ENCODE results near the gene NDUFB11. TPM values are rescaled to one million over a fixed set of nuclear protein-coding genes. Genes with fewer than 3 reads are reported as not detected.
A peak's percentile ranks its signal among the peaks of the same experiment; 100 is the strongest.

The NDUFB11 gene
- 122 and 154 TPM in 2 replicates for total RNA-seq (2014; rRNA removed; shearing (Covaris generic); ENCODE audit: low replicate concordance)

DNA sequence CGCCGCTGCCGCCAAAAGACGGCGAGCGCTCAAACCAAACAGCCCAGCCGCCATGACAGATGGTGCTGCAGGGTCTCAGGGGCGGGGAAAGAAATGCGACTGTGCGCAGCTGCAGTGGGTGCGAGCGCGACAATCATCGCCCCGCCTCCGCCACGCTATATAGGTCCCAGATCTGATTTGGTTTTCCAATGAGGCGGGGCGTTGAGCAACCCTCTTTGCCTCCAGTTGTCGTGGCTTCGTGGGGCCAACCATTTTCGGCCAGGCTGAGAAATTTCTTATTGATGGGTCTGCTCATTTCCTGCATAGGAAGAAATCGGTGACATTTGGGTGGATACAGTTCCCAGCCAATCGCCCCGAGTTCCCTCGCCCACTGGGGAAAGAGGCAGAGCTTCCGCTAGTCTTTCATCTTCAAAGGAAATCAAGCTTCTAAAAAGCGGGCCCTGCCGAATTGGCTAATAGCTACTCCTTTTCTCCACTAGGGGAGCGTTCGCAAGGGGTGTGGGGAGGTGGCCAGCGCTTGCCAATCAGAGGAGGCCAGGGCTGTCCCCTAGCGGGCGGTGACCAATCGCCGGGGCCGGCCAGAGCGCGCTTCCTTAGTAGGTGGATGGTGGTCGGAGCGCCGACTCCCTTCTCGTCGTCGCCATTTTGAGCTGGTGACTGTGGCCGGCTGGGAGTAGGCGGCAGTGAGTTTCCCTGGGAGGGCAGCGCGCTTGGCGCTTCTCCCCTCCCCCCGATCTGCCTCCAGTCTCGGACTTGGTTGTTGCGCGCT, at the start of gene NDUFB11, which contains the start of gene RBM10:
Gene NDUFB11 (minus strand): TSS at position 77 of the 769 bp plus-strand sequence. CDS start 23 bp downstream, at position 54.
Gene RBM10 (plus strand): TSS at position 596 of the 769 bp plus-strand sequence. CDS start 2,261 bp downstream, outside the sequence.
- Histone ChIP-seq H4K20me1 (ENCODE audit: insufficient read depth, low read depth, low read length) (peaks cover 29% of the 10 kb centered on the region; the same call in 1 of the 2 replicates), H3K27ac (ENCODE audit: low read length) (peak within 1 kb of the TSS; percentile 91), H3K4me2 (ENCODE audit: low read depth, low read length, poor library complexity, severe bottlenecking) (peak within 1 kb of the TSS; percentile 82), H2AFZ (ENCODE audit: low read length) (no peak within 1 kb of the TSS), H3K4me3 (ENCODE audit: low read length) (peak within 1 kb of the TSS; percentile 85), H3K36me3 (ENCODE audit: insufficient read depth, low read length) (peaks cover 13% of the 10 kb centered on the region; the same call in 1 of the 2 replicates), H3K9ac (ENCODE audit: low read length) (peak within 1 kb of the TSS; percentile 87), H3K9me2 (replicated peaks; ENCODE audit: insufficient read depth, low read length) (no peaks in the 10 kb centered on the region), H3K4me1 (ENCODE audit: low read length) (peaks cover 20% of the 10 kb centered on the region), H3K27me3 (ENCODE audit: low read length) (no peaks in the 10 kb centered on the region), H3K9me3 (ENCODE audit: low read length) (no peaks in the 10 kb centered on the region), H3K79me2 (ENCODE audit: low read length) (peaks cover 59% of the 10 kb centered on the region)
- DNase-seq = peak; percentile 96

- H4K20me1 ChIP-seq (ENCODE audit: insufficient read depth, low read depth, low read length) = peaks cover 42% of the 10 kb centered on the region
- no peaks in the 10 kb centered on the region for H3K27me3 ChIP-seq (ENCODE audit: low read length)
- H3K4me2 ChIP-seq (ENCODE audit: low read depth, low read length, poor library complexity, severe bottlenecking) = peak within 1 kb of the TSS; percentile 99
- peaks cover 37% of the 10 kb centered on the region for H3K4me1 ChIP-seq (ENCODE audit: low read length)
- peaks cover 50% of the 10 kb centered on the region for H3K79me2 ChIP-seq (ENCODE audit: low read length)
- no peaks in the 10 kb centered on the region for H3K9me2 ChIP-seq (replicated peaks; ENCODE audit: insufficient read depth, low read length)
- H3K36me3 ChIP-seq (ENCODE audit: insufficient read depth, low read length) = peaks cover 24% of the 10 kb centered on the region
- peak; percentile 99 for DNase-seq
- no peaks in the 10 kb centered on the region for H3K9me3 ChIP-seq (ENCODE audit: low read length)
- H3K4me3 ChIP-seq (ENCODE audit: low read length) = peak within 1 kb of the TSS; percentile 98
- H3K27ac ChIP-seq (ENCODE audit: low read length) = peak within 1 kb of the TSS; percentile 99
- H2AFZ ChIP-seq (ENCODE audit: low read length) = peak within 1 kb of the TSS; percentile 40; the same call in 1 of the 2 replicates
- H3K9ac ChIP-seq (ENCODE audit: low read length) = peak within 1 kb of the TSS; percentile 98
These were observed 49.1 kb upstream of the NDUFB11 start, which contains the start of gene UBA1 for GRCh38 chrX:47193475-47194193. UBA1 (plus strand) TSS chrX:47193829; CDS start chrX:47198803, 4,974 bp downstream.

DNA sequence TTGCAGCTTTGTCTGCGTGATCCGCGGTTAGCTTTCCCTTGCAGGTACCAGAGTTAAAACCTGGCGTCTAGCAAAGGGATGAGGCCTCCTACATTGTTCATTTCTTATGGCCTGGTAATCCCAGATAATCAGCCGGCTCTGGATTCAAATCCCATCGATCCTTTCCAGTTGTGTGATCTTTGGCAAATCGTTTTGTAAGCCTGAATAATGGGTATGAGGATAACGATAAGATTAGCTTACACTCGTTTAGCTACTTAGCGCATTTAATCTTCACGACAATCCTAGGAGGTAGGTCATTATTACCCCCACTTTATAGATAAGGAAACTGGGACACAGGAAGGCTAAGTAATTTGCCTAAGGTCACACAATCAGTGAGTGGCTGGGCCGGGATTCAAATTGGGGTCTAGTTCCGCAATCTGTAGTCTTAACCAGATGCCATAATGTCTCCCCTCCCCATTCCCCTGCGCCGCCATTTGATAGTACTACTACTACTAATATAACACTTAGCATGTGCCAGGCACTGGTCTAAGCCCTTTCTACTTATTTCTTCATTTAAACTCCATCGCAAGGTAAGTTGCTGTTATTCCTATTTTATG, 47.4 kb upstream of the NDUFB11 start:
- peaks cover 25% of the 10 kb centered on the region for H4K20me1 ChIP-seq (ENCODE audit: insufficient read depth, low read depth, low read length)
- H3K36me3 ChIP-seq (ENCODE audit: insufficient read depth, low read length) = peaks cover 8% of the 10 kb centered on the region; the same call in 1 of the 2 replicates
- peak overlapping the region; percentile 99 for H3K4me2 ChIP-seq (ENCODE audit: low read depth, low read length, poor library complexity, severe bottlenecking)
- H3K4me1 ChIP-seq (ENCODE audit: low read length) = peaks cover 37% of the 10 kb centered on the region
- H3K79me2 ChIP-seq (ENCODE audit: low read length) = peaks cover 32% of the 10 kb centered on the region
- peak overlapping the region; percentile 98 for H3K4me3 ChIP-seq (ENCODE audit: low read length)
- no peaks in the 10 kb centered on the region for H3K9me2 ChIP-seq (replicated peaks; ENCODE audit: insufficient read depth, low read length)
- H3K27me3 ChIP-seq (ENCODE audit: low read length) = no peaks in the 10 kb centered on the region
- peak overlapping the region; percentile 99 for H3K27ac ChIP-seq (ENCODE audit: low read length)
- peak; percentile 90 for DNase-seq
- no peaks in the 10 kb centered on the region for H3K9me3 ChIP-seq (ENCODE audit: low read length)
- H3K9ac ChIP-seq (ENCODE audit: low read length) = peak overlapping the region; percentile 85
- H2AFZ ChIP-seq (ENCODE audit: low read length) = no peak overlapping the region

GRCh38 chrX:47191331-47191730, 46.8 kb upstream of the NDUFB11 start:
- Histone ChIP-seq H2AFZ (ENCODE audit: low read length) (no peak overlapping the region), H3K9me3 (ENCODE audit: low read length) (no peaks in the 10 kb centered on the region), H3K36me3 (ENCODE audit: insufficient read depth, low read length) (peaks cover 3% of the 10 kb centered on the region; the same call in 1 of the 2 replicates), H3K27ac (ENCODE audit: low read length) (peak overlapping the region; percentile 99), H3K79me2 (ENCODE audit: low read length) (peaks cover 27% of the 10 kb centered on the region), H3K27me3 (ENCODE audit: low read length) (no peaks in the 10 kb centered on the region), H3K4me2 (ENCODE audit: low read depth, low read length, poor library complexity, severe bottlenecking) (peak overlapping the region; percentile 99), H3K9me2 (replicated peaks; ENCODE audit: insufficient read depth, low read length) (no peaks in the 10 kb centered on the region), H3K9ac (ENCODE audit: low read length) (peak overlapping the region; percentile 85), H3K4me3 (ENCODE audit: low read length) (peak overlapping the region; percentile 98), H3K4me1 (ENCODE audit: low read length) (peaks cover 37% of the 10 kb centered on the region), H4K20me1 (ENCODE audit: insufficient read depth, low read depth, low read length) (peaks cover 19% of the 10 kb centered on the region)
- peak; percentile 91 for DNase-seq

GRCh38 chrX:47190445-47191269, 46.2 kb upstream of the NDUFB11 start:
- H3K36me3 ChIP-seq (ENCODE audit: insufficient read depth, low read length) = no peaks in the 10 kb centered on the region

DNA sequence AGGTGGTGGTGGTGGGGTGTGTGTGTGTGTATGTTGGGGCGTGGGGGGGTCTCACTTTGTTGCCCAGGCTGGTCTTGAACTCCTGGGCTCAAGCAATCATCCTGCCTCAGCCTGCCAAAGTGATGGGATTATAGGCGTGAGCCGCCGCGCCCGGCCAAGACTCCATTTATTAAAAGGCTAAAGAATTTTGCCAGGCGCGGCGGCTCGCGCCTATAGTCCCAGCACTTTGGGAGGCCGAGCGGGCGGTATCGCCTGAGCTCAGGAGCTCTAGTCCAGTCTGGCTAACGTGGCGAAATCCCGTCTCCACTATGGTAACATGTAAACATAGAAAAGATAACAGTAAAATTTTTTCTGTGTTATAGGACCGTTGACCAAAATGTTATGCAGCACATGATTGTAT, 45.4 kb upstream of the NDUFB11 start:
- DNase-seq = no peak
- Histone ChIP-seq H3K27ac (ENCODE audit: low read length) (no peak overlapping the region), H3K79me2 (ENCODE audit: low read length) (peaks cover 12% of the 10 kb centered on the region), H2AFZ (ENCODE audit: low read length) (no peak overlapping the region), H3K9ac (ENCODE audit: low read length) (no peak overlapping the region), H3K36me3 (ENCODE audit: insufficient read depth, low read length) (no peaks in the 10 kb centered on the region), H4K20me1 (ENCODE audit: insufficient read depth, low read depth, low read length) (peaks cover 8% of the 10 kb centered on the region), H3K4me1 (ENCODE audit: low read length) (peaks cover 24% of the 10 kb centered on the region), H3K27me3 (ENCODE audit: low read length) (no peaks in the 10 kb centered on the region), H3K9me3 (ENCODE audit: low read length) (no peaks in the 10 kb centered on the region), H3K4me3 (ENCODE audit: low read length) (no peak overlapping the region), H3K4me2 (ENCODE audit: low read depth, low read length, poor library complexity, severe bottlenecking) (peak overlapping the region; percentile 49), H3K9me2 (replicated peaks; ENCODE audit: insufficient read depth, low read length) (no peaks in the 10 kb centered on the region)

More at GRCh38 chrX:47190445-47191269, 46.2 kb upstream of the NDUFB11 start:
- peak overlapping the region; percentile 98 for H3K4me3 ChIP-seq (ENCODE audit: low read length)
- H3K9ac ChIP-seq (ENCODE audit: low read length) = peak overlapping the region; percentile 85
- no peaks in the 10 kb centered on the region for H3K9me3 ChIP-seq (ENCODE audit: low read length)
- H3K27ac ChIP-seq (ENCODE audit: low read length) = peak overlapping the region; percentile 99
- H3K4me2 ChIP-seq (ENCODE audit: low read depth, low read length, poor library complexity, severe bottlenecking) = peak overlapping the region; percentile 99
- H3K4me1 ChIP-seq (ENCODE audit: low read length) = peaks cover 30% of the 10 kb centered on the region
- no peak overlapping the region for H2AFZ ChIP-seq (ENCODE audit: low read length)
- peaks cover 13% of the 10 kb centered on the region for H4K20me1 ChIP-seq (ENCODE audit: insufficient read depth, low read depth, low read length)
- H3K9me2 ChIP-seq (replicated peaks; ENCODE audit: insufficient read depth, low read length) = no peaks in the 10 kb centered on the region
- H3K79me2 ChIP-seq (ENCODE audit: low read length) = peaks cover 20% of the 10 kb centered on the region
- peak; percentile 96 for DNase-seq
- no peaks in the 10 kb centered on the region for H3K27me3 ChIP-seq (ENCODE audit: low read length)

DNA sequence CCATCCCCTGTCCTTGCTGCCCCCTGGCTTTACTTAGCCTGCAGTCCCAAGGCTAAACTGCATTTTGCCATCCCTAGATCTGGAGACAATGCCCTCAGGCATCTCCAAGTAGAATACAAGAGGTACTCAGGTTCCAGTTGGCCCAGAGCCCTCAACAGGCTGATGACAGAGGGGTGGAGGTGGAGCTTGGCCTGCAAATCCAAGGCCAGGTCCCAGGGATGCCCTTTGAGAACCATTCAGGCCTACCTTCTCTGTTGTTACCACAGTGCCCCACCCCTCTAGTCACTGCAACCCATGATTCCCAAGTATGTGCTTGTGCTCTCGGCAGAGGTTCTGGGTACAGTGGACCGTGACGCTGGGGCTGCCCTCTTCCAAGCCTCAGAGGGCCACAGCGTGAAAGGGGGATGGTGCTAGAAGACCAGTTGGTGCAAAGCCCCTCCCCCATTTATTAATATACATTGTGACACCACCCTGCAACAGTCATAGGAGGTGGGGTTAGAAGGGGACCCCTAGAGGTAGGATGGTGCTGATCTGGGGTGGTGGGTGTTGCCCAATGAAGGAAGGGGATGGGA, 42.7 kb upstream of the NDUFB11 start:
- H3K27ac ChIP-seq (ENCODE audit: low read length) = no peak overlapping the region

More for the DNA sequence above, 42.7 kb upstream of the NDUFB11 start:
- no peaks in the 10 kb centered on the region for H3K27me3 ChIP-seq (ENCODE audit: low read length)
- H3K4me1 ChIP-seq (ENCODE audit: low read length) = peaks cover 8% of the 10 kb centered on the region
- no peak overlapping the region for H3K9ac ChIP-seq (ENCODE audit: low read length)
- no peak for DNase-seq
- 0 out of 2 replicates have a peak, but pooled peaks cover 3% of the 10 kb centered on the region for H3K36me3 ChIP-seq (ENCODE audit: insufficient read depth, low read length)
- H3K9me3 ChIP-seq (ENCODE audit: low read length) = no peaks in the 10 kb centered on the region
- no peak overlapping the region for H3K4me3 ChIP-seq (ENCODE audit: low read length)
- no peak overlapping the region for H3K4me2 ChIP-seq (ENCODE audit: low read depth, low read length, poor library complexity, severe bottlenecking)
- H4K20me1 ChIP-seq (ENCODE audit: insufficient read depth, low read depth, low read length) = no peaks in the 10 kb centered on the region
- H3K9me2 ChIP-seq (replicated peaks; ENCODE audit: insufficient read depth, low read length) = no peaks in the 10 kb centered on the region
- H2AFZ ChIP-seq (ENCODE audit: low read length) = no peak overlapping the region
- H3K79me2 ChIP-seq (ENCODE audit: low read length) = no peaks in the 10 kb centered on the region

All from Karpas-422 (cell line).